Middle frontal gyrus (tissue), 1 donor: ENCODE data around the gene IFI44L.
A peak's percentile ranks its signal among the peaks of the same experiment; 100 is the strongest.

Experiments
- DNase-seq: peaks from one replicate; pipeline ENCODE4 v3.0.0-alpha.2; 2015; ENCODE audit warnings: low spot score; ENCODE audit errors: extremely low spot score

IFI44L gene

GRCh38 chr1:78619803-78620579, at the start of gene IFI44L:
TSS of gene IFI44L (plus strand) at chr1:78620448. CDS start at chr1:78627916, 7,468 bp downstream.
- no peak for DNase-seq

- DNase-seq, result no peak
Measured at GRCh38 chr1:78570539-78570938, 49.7 kb upstream of the IFI44L start.

GRCh38 chr1:78577257-78578100, 42.8 kb upstream of the IFI44L start:
- DNase-seq, result no peak

GRCh38 chr1:78586572-78586971, 33.7 kb upstream of the IFI44L start:
- DNase-seq, result no peak

- no peak for DNase-seq
Measured at GRCh38 chr1:78587211-78587610, 33.0 kb upstream of the IFI44L start.

- no peak for DNase-seq
Measured at GRCh38 chr1:78591971-78592370, 28.3 kb upstream of the IFI44L start.

GRCh38 chr1:78599294-78599693, 21.0 kb upstream of the IFI44L start:
- no peak for DNase-seq

GRCh38 chr1:78601068-78601467, 19.2 kb upstream of the IFI44L start:
- DNase-seq, result no peak

GRCh38 chr1:78603206-78603605, 17.0 kb upstream of the IFI44L start:
- DNase-seq, result no peak

- DNase-seq, result no peak
Measured at GRCh38 chr1:78604643-78605042, 15.6 kb upstream of the IFI44L start.

GRCh38 chr1:78606274-78606673, 14.0 kb upstream of the IFI44L start:
- no peak for DNase-seq

GRCh38 chr1:78607334-78607927, 12.8 kb upstream of the IFI44L start:
- no peak for DNase-seq

GRCh38 chr1:78607944-78608343, 12.3 kb upstream of the IFI44L start:
- DNase-seq, result no peak

GRCh38 chr1:78617615-78618026, 2.6 kb upstream of the IFI44L start:
- DNase-seq, result peak; percentile 73

- no peak for DNase-seq
Measured at GRCh38 chr1:78619032-78619431, 1.2 kb upstream of the IFI44L start.

- DNase-seq, result no peak
Measured at GRCh38 chr1:78619446-78619802, 824 bp upstream of the IFI44L start.

- DNase-seq, result no peak
Measured at GRCh38 chr1:78620666-78621065, 418 bp downstream of the IFI44L start.

GRCh38 chr1:78622548-78622947, 2.3 kb downstream of the IFI44L start:
- no peak for DNase-seq

GRCh38 chr1:78624035-78624434, 3.8 kb downstream of the IFI44L start:
- DNase-seq, result no peak

GRCh38 chr1:78627321-78627720, 7.1 kb downstream of the IFI44L start:
- DNase-seq, result no peak

- DNase-seq, result no peak
Measured at GRCh38 chr1:78630600-78630999, 10.4 kb downstream of the IFI44L start.

GRCh38 chr1:78633209-78633608, 13.0 kb downstream of the IFI44L start:
- no peak for DNase-seq
